GM10266 (cell line): ENCODE measurements around the gene FBXL12.

Source experiments
- DNase-seq: peaks from one replicate; pipeline ENCODE4 v3.0.0; 2012; ENCODE audit errors: extremely low spot score
- TF ChIP-seq, protein P1 (sequence below): IDR thresholded peaks from 2 replicates; pipeline ENCODE4 v1.5.1; 2012; ENCODE audit warnings: mild to moderate bottlenecking, low read depth; ENCODE audit not compliant: control insufficient read depth, insufficient read depth; ENCODE audit errors: missing control alignments

FBXL12 gene, protein sequence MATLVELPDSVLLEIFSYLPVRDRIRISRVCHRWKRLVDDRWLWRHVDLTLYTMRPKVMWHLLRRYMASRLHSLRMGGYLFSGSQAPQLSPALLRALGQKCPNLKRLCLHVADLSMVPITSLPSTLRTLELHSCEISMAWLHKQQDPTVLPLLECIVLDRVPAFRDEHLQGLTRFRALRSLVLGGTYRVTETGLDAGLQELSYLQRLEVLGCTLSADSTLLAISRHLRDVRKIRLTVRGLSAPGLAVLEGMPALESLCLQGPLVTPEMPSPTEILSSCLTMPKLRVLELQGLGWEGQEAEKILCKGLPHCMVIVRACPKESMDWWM

DNA sequence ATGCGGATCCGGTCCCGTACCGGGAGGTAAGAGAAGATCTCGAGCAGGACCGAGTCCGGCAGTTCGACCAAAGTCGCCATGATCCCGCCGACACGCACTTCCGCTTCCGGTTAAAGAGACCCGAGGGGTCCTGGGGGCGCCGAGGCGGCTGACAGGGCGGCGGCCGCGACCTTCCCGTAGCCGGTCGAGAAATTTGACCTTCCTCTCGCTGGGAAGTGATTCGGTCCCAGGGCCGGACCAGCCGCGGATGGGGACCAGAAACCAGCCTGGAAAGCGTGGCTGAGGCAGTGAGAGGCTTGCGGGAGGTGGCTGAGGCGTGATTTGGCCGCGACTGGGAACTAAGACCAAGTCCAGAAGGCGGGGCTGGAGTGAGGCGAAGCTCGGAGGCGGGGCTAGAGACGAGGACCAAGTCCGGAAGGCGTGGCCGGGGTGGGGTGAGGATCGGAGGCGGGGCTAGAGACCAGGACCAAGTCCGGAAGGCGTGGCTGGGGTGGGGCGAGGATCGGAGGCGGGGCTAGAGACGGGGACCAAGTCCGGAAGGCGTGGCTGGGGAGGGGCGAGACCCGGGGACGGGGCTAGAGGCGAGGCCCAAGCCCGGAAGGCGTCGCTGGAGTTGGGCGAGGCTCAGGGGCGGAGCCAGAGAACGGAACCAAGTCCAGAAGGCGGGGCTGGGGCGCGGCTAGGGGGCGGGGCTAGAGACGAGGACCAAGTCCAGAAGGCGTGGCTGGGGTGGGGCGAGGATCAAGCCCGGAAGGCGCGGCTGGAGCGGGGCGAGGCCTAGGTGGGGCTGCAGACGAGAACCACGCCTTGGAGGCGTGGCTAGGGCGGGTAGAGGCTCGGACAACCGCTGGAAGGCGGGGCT lies at the start of gene FBXL12:
FBXL12 (minus strand) TSS at position 346 of the 862 bp plus-strand sequence; CDS start at position 80, 266 bp downstream.
- TF ChIP-seq, protein P1, sequence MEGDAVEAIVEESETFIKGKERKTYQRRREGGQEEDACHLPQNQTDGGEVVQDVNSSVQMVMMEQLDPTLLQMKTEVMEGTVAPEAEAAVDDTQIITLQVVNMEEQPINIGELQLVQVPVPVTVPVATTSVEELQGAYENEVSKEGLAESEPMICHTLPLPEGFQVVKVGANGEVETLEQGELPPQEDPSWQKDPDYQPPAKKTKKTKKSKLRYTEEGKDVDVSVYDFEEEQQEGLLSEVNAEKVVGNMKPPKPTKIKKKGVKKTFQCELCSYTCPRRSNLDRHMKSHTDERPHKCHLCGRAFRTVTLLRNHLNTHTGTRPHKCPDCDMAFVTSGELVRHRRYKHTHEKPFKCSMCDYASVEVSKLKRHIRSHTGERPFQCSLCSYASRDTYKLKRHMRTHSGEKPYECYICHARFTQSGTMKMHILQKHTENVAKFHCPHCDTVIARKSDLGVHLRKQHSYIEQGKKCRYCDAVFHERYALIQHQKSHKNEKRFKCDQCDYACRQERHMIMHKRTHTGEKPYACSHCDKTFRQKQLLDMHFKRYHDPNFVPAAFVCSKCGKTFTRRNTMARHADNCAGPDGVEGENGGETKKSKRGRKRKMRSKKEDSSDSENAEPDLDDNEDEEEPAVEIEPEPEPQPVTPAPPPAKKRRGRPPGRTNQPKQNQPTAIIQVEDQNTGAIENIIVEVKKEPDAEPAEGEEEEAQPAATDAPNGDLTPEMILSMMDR = no peak
- peak; percentile 97 for DNase-seq

DNA sequence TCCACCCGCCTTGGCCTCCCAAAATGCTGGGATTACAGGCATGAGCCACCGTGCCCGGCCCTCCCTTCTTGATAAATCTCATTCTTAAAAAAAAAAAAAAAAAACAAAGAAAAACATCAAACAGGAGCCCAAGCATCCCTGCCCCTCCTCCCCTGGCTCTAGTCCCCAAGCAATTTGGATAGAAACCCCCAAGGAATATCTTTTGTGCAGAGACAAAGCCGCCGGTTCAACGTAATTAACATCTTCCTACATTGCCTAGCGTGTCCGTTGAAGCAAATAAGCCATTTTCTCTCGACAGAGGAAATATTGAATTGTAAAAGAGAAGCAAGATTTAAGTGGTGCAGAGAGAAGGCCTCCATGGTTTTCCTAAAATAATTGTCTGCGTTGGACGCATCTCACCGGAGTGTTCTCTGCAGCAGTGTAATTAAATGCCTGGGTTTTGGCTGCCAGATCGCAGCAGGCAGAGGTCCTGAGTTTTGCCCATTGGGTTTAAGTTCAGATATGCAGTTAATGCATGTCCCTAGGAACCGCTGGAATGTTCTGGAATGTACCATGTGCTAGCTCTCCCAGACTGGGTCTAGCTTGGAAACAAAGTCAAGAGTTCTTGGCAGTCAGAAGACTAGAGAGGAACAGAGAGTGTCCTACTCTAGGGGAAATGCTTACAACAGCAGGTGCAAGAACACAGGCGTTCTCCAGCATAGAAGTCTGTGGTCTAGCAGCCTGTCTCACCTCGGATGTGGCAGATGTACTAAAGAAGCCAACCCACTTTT lies 47.0 kb upstream of the FBXL12 start:
- no peak for DNase-seq

DNA sequence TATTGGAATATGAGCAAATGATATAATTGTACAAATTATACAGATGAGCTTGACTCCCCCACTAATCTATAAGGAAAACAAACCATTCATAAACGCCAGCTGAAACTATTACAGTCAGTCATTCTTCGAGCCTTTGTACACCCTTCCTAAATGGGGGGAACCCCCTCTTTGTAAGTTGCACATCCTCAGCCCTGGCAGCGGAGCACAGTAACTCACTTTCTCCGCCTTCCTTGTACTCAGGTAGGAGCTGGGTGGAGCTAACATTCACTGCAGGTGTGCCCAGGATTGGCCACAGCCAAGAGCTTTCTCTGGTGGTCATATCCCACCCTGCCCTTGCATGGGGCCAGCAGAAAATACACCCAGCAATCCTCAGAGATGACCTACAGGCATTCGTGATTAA lies 44.9 kb upstream of the FBXL12 start:
- TF ChIP-seq, protein P1 = no peak
- no peak for DNase-seq

More for the DNA sequence above, 47.0 kb upstream of the FBXL12 start:
- TF ChIP-seq, protein P1 = no peak

DNA sequence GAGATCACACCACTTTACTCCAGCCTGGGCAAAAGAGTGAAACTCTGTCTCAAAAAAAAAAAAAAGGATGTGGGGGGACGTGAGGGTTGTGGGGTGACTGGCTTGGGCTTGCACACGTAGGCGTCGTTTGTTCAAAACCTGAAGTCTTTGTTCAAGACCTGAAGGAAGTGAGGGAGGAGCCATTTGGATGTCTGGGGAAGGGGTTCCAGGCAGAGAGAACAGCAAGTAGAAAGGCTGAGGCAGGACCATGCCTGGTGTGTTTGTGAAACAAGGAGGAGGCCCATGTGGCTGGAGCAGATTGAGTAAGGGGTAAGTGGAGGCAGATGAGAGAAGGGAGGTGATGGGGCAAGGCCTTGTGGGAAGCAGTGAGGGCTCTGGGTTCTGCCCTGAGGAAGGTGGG lies 44.1 kb upstream of the FBXL12 start:
- DNase-seq = no peak
- TF ChIP-seq, protein P1 = no peak

DNA sequence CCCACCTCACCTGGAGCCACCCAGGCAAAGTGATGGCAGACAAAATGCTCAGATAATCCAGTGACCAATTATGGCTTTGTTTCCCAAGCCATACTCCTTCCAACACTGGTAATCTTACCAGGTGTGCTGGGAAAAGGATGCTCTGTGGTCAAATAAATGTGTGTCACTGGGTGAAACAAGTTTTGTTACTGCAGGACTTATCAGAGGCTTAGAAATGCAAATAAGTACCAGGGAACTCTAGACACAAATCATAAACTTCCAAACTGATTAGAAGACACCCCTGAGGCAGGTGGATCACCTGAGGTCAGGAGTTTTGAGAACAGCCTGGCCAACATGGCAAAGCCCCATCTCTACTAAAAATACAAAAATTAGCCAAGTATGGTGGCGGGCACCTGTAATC lies 42.6 kb upstream of the FBXL12 start:
- no peak for DNase-seq
- TF ChIP-seq, protein P1 = no peak

DNA sequence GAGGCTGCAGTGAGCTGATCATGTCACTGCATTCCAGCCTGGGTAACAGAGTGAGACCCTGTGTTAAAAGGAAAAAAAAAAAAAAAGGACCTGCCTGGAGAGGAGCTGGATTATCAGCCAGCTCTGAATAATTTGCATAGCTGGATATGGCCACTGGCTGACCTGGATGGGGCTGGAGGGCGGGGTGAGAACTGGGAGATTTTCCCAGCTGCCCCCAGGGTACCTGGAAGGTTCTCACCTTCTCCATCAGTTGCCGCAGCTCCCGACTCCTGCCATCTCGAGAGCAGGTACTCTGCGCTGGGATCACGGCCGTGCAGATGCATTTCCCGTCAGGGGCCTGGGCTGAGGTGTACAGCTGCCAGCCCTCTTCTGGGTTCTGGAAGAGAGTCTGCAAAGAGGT lies 41.5 kb upstream of the FBXL12 start:
- no peak for DNase-seq
- TF ChIP-seq, protein P1 = no peak
